ENCODE data around the gene SECISBP2.

DNA sequence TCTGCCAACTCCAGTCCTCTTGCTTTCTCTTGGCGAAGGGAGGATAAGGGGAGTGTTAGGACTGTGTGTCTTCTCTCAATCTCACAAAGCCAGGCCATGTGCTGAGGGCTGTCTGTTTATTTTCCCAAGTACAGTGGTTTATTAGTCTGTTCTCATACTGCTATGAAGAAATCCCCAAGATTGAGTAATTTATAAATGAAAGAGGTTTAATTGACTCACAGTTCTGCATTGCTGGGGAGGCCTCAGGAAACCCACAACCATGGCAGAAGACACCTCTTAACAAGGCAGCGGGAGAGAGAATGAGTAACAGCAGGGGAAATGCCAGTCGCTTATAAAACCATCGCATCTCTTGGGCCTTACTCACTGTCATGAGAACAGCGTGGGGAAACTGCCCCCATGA is 43.5 kb upstream of the SECISBP2 start:
- TF ChIP-seq, protein P1, sequence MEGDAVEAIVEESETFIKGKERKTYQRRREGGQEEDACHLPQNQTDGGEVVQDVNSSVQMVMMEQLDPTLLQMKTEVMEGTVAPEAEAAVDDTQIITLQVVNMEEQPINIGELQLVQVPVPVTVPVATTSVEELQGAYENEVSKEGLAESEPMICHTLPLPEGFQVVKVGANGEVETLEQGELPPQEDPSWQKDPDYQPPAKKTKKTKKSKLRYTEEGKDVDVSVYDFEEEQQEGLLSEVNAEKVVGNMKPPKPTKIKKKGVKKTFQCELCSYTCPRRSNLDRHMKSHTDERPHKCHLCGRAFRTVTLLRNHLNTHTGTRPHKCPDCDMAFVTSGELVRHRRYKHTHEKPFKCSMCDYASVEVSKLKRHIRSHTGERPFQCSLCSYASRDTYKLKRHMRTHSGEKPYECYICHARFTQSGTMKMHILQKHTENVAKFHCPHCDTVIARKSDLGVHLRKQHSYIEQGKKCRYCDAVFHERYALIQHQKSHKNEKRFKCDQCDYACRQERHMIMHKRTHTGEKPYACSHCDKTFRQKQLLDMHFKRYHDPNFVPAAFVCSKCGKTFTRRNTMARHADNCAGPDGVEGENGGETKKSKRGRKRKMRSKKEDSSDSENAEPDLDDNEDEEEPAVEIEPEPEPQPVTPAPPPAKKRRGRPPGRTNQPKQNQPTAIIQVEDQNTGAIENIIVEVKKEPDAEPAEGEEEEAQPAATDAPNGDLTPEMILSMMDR (IDR thresholded peaks at IDR 0.05; ENCODE audit: low read depth, low read length, missing input control) = no peak
- TF ChIP-seq JUND (IDR thresholded peaks at IDR 0.05) (no peak), HNF4G (IDR thresholded peaks at IDR 0.05) (no peak), RAD21 (IDR thresholded peaks at IDR 0.05) (no peak), TAF1 (conservative IDR thresholded peaks at IDR 0.05) (no peak), SP1 (IDR thresholded peaks at IDR 0.05) (no peak), GABPA (IDR thresholded peaks at IDR 0.05 in 1 of 2, conservative IDR thresholded peaks at IDR 0.05 in 1 of 2) (no peak), YY1 (IDR thresholded peaks at IDR 0.05) (no peak), EGR1 (IDR thresholded peaks at IDR 0.05; ENCODE audit: low read depth in 2 of 2) (no peak)
- TF ChIP-seq, protein P2, sequence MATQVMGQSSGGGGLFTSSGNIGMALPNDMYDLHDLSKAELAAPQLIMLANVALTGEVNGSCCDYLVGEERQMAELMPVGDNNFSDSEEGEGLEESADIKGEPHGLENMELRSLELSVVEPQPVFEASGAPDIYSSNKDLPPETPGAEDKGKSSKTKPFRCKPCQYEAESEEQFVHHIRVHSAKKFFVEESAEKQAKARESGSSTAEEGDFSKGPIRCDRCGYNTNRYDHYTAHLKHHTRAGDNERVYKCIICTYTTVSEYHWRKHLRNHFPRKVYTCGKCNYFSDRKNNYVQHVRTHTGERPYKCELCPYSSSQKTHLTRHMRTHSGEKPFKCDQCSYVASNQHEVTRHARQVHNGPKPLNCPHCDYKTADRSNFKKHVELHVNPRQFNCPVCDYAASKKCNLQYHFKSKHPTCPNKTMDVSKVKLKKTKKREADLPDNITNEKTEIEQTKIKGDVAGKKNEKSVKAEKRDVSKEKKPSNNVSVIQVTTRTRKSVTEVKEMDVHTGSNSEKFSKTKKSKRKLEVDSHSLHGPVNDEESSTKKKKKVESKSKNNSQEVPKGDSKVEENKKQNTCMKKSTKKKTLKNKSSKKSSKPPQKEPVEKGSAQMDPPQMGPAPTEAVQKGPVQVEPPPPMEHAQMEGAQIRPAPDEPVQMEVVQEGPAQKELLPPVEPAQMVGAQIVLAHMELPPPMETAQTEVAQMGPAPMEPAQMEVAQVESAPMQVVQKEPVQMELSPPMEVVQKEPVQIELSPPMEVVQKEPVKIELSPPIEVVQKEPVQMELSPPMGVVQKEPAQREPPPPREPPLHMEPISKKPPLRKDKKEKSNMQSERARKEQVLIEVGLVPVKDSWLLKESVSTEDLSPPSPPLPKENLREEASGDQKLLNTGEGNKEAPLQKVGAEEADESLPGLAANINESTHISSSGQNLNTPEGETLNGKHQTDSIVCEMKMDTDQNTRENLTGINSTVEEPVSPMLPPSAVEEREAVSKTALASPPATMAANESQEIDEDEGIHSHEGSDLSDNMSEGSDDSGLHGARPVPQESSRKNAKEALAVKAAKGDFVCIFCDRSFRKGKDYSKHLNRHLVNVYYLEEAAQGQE (IDR thresholded peaks at IDR 0.05) = no peak
- TF ChIP-seq, protein P3, sequence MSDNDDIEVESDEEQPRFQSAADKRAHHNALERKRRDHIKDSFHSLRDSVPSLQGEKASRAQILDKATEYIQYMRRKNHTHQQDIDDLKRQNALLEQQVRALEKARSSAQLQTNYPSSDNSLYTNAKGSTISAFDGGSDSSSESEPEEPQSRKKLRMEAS (IDR thresholded peaks at IDR 0.05) = no peak
- TF ChIP-seq, protein P4, sequence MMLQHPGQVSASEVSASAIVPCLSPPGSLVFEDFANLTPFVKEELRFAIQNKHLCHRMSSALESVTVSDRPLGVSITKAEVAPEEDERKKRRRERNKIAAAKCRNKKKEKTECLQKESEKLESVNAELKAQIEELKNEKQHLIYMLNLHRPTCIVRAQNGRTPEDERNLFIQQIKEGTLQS (IDR thresholded peaks at IDR 0.05) = no peak

All from liver (tissue), 3 donors.